K562 (cell line): ENCODE measurements around the gene H2AZ2. TPM values are rescaled to one million over a fixed set of nuclear protein-coding genes. Genes with fewer than 3 reads are reported as not detected.

Source experiments
- FOXP1 ChIP-seq: sonication (generic); formaldehyde crosslinking; IDR thresholded peaks from 2 replicates; pipeline ENCODE4 v1.8.0; 2022; ENCODE audit warnings: mild to moderate bottlenecking, missing genetic modification reagents
- GTF2E2 ChIP-seq: fragments of 200-800 bp; sonication (Bioruptor generic); IDR thresholded peaks from 2 replicates; pipeline ENCODE4 v1.6.1; 2016; ENCODE audit warnings: missing genetic modification characterization, missing compliant biosample characterization
- HDAC3 ChIP-seq: fragments of 450-650 bp; IDR thresholded peaks from 2 replicates; pipeline ENCODE4 v1.6.1; 2018; ENCODE audit warnings: borderline replicate concordance, mild to moderate bottlenecking, moderate library complexity; ENCODE audit not compliant: partially characterized antibody
- ILF3 ChIP-seq: fragments of 450-650 bp; IDR thresholded peaks from 2 replicates; pipeline ENCODE4 v1.6.1; 2018; ENCODE audit warnings: antibody characterized with exemption, mild to moderate bottlenecking, moderate library complexity, borderline replicate concordance
- LCOR ChIP-seq: sonication (generic); formaldehyde crosslinking; IDR thresholded peaks from 2 replicates; pipeline ENCODE4 v1.8.0; 2022; ENCODE audit warnings: mild to moderate bottlenecking, missing genetic modification reagents
- MAFF ChIP-seq: IDR thresholded peaks from 2 replicates; pipeline ENCODE4 v1.6.1; 2012; ENCODE audit warnings: low read length, improper control_type of control experiment
- NFIC ChIP-seq: fragments of 450-650 bp; IDR thresholded peaks from 2 replicates; pipeline ENCODE4 v1.6.1; 2017; ENCODE audit warnings: mild to moderate bottlenecking, inconsistent platforms
- RBM34 ChIP-seq: fragments of 200-400 bp; formaldehyde crosslinking; IDR thresholded peaks from 2 replicates; pipeline ENCODE4 v1.6.1; 2018; ENCODE audit warnings: low read length, borderline replicate concordance; ENCODE audit not compliant: insufficient read depth
- SMAD1 ChIP-seq: fragments of 150-350 bp; IDR thresholded peaks from 2 replicates; pipeline ENCODE4 v1.6.1; 2014; ENCODE audit warnings: low read length, low read depth; ENCODE audit not compliant: partially characterized antibody
- SMAD3 ChIP-seq: fragments of 450-650 bp; formaldehyde crosslinking; conservative IDR thresholded peaks from 2 replicates; pipeline ENCODE4 v1.4.0; 2020; ENCODE audit warnings: mild to moderate bottlenecking
- U2AF2 ChIP-seq: fragments of 200-400 bp; formaldehyde crosslinking; optimal IDR thresholded peaks from 2 replicates; pipeline ENCODE3; 2017; ENCODE audit warnings: low read depth, mild to moderate bottlenecking, low read length
- ZNF134 ChIP-seq: fragments of 250-450 bp; sonication (Bioruptor Pico); conservative IDR thresholded peaks from 2 replicates; pipeline ENCODE4 v1.4.0; 2020
- ZNF253 ChIP-seq: fragments of 250-450 bp; sonication (Bioruptor Pico); conservative IDR thresholded peaks from 2 replicates; pipeline ENCODE4 v1.6.1; 2021; ENCODE audit warnings: mild to moderate bottlenecking
- ZNF324 ChIP-seq: fragments of 250-450 bp; sonication (Bioruptor Pico); IDR thresholded peaks from 2 replicates; pipeline ENCODE4 v1.4.0; 2020; ENCODE audit warnings: mild to moderate bottlenecking
- ZNF551 ChIP-seq: fragments of 250-450 bp; sonication (Bioruptor Pico); IDR thresholded peaks from 2 replicates; pipeline ENCODE4 v1.5.0; 2021; ENCODE audit warnings: mild to moderate bottlenecking, moderate library complexity
- ZNF584 ChIP-seq: fragments of 200-800 bp; sonication (Bioruptor generic); IDR thresholded peaks from 2 replicates; pipeline ENCODE4 v1.6.1; 2016; ENCODE audit warnings: low read depth, mild to moderate bottlenecking, missing genetic modification characterization, missing compliant biosample characterization
- polyA plus RNA-seq, 8 experiments: library from polyadenylated mRNA; depleted of rRNA in 4 of 8; stranded (reverse) in 5 of 8; unstranded in 3 of 8; fragments of >200 nt; fragmentation: Nextera tagmentation in 2 of 8; fragmentation: Illumina TruSeq in 1 of 8; extraction: Ambion mirVana in 2 of 8; extraction: Trizol in 1 of 8; gene quantifications; 2 replicates each; pipeline versions ENCODE4 v1.2.1 to v1.2.3, GENCODE V29; 2011 to 2014; ENCODE audit warnings: inconsistent platforms in 1 of 8, missing spikeins in 1 of 8
- total RNA-seq, 7 experiments: library from RNA; depleted of rRNA in 6 of 7; stranded (reverse); fragments of >200 nt in 6 of 7; fragmentation: Illumina TruSeq in 2 of 7; extraction: Trizol in 2 of 7; gene quantifications; 2 replicates each; pipeline versions ENCODE4 v1.2.1 to v1.2.3, GENCODE V29; 2011 to 2021; ENCODE audit warnings: low replicate concordance in 1 of 7
- TF ChIP-seq, protein P1 (sequence below): fragments of 250-450 bp; sonication (Bioruptor Pico); IDR thresholded peaks from 2 replicates; pipeline ENCODE4 v1.9.0; 2021; ENCODE audit warnings: mild to moderate bottlenecking
- TF ChIP-seq, protein P2 (sequence below): fragments of 250-450 bp; sonication (Bioruptor Pico); IDR thresholded peaks from 2 replicates; pipeline ENCODE4 v1.8.0; 2022; ENCODE audit warnings: inconsistent platforms
- TF ChIP-seq, protein P3 (sequence below): sonication (generic); formaldehyde crosslinking; IDR thresholded peaks from 2 replicates; pipeline ENCODE4 v1.8.1; 2023; ENCODE audit warnings: mild to moderate bottlenecking, missing genetic modification reagents
- TF ChIP-seq, protein P4 (sequence below): fragments of 250-450 bp; sonication (Bioruptor Pico); IDR thresholded peaks from 2 replicates; pipeline ENCODE4 v1.4.0; 2020; ENCODE audit warnings: mild to moderate bottlenecking, moderate library complexity
- TF ChIP-seq, protein P5 (sequence below): sonication (generic); formaldehyde crosslinking; IDR thresholded peaks from 2 replicates; pipeline ENCODE4 v1.8.1; 2023; ENCODE audit warnings: mild to moderate bottlenecking, missing genetic modification reagents

H2AZ2 gene
- total and polyA plus RNA-seq, 9 of the 15 experiments (the other 6 are each of a cell fraction or from before 2014, with no cell fraction given): 105 to 382 (median 286) TPM

DNA sequence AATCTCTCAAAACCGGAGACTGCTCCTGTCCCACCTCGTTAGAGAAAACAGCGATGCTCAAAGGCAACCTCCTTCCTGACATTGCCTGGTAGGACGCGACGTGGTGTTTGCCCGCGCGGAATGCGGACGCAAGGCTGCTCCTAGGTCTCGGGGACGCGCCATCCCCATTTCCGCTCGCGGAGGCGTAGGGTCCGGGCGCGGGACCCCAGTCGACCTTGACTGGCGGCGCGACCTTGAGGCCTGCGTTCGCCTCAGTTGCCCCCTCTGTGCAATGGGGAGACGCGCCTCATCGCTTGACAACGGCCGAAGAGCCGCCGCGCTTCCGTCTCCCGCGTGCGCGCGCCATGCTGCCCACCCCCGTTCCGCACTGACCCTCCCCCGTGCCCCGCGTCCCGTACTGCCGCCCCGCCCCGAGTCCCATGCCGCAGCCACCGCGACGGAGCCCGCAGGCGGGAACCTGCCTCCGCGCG lies 51.8 kb downstream of the H2AZ2 start (continued):
- TF ChIP-seq ZNF551 (CRISPR knock-in tag): no peak
- no peak for TF ChIP-seq MAFF
- TF ChIP-seq RBM34: no peak
- no peak for TF ChIP-seq ZNF253 (CRISPR knock-in tag)
- TF ChIP-seq LCOR (CRISPR knock-in tag): no peak
- TF ChIP-seq, protein P1, sequence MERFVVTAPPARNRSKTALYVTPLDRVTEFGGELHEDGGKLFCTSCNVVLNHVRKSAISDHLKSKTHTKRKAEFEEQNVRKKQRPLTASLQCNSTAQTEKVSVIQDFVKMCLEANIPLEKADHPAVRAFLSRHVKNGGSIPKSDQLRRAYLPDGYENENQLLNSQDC (CRISPR knock-in tag): no peak
- no peak for TF ChIP-seq U2AF2
- TF ChIP-seq FOXP1 (CRISPR knock-in tag): no peak
- no peak for TF ChIP-seq ZNF134
- TF ChIP-seq, protein P2, sequence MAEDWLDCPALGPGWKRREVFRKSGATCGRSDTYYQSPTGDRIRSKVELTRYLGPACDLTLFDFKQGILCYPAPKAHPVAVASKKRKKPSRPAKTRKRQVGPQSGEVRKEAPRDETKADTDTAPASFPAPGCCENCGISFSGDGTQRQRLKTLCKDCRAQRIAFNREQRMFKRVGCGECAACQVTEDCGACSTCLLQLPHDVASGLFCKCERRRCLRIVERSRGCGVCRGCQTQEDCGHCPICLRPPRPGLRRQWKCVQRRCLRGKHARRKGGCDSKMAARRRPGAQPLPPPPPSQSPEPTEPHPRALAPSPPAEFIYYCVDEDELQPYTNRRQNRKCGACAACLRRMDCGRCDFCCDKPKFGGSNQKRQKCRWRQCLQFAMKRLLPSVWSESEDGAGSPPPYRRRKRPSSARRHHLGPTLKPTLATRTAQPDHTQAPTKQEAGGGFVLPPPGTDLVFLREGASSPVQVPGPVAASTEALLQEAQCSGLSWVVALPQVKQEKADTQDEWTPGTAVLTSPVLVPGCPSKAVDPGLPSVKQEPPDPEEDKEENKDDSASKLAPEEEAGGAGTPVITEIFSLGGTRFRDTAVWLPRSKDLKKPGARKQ (CRISPR knock-in tag): no peak
- TF ChIP-seq ZNF324 (CRISPR knock-in tag): no peak
- TF ChIP-seq, protein P3, sequence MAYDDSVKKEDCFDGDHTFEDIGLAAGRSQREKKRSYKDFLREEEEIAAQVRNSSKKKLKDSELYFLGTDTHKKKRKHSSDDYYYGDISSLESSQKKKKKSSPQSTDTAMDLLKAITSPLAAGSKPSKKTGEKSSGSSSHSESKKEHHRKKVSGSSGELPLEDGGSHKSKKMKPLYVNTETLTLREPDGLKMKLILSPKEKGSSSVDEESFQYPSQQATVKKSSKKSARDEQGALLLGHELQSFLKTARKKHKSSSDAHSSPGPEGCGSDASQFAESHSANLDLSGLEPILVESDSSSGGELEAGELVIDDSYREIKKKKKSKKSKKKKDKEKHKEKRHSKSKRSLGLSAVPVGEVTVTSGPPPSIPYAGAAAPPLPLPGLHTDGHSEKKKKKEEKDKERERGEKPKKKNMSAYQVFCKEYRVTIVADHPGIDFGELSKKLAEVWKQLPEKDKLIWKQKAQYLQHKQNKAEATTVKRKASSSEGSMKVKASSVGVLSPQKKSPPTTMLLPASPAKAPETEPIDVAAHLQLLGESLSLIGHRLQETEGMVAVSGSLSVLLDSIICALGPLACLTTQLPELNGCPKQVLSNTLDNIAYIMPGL (CRISPR knock-in tag): no peak
- no peak for TF ChIP-seq HDAC3
- no peak for TF ChIP-seq SMAD1
- TF ChIP-seq, protein P4, sequence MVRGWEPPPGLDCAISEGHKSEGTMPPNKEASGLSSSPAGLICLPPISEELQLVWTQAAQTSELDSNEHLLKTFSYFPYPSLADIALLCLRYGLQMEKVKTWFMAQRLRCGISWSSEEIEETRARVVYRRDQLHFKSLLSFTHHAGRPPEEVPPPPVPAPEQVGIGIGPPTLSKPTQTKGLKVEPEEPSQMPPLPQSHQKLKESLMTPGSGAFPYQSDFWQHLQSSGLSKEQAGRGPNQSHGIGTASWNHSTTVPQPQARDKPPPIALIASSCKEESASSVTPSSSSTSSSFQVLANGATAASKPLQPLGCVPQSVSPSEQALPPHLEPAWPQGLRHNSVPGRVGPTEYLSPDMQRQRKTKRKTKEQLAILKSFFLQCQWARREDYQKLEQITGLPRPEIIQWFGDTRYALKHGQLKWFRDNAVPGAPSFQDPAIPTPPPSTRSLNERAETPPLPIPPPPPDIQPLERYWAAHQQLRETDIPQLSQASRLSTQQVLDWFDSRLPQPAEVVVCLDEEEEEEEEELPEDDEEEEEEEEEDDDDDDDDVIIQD (CRISPR knock-in tag): no peak
- TF ChIP-seq GTF2E2 (tag): no peak; the same call in 1 of the 2 replicates
- TF ChIP-seq ZNF584 (CRISPR knock-in tag): no peak
- TF ChIP-seq SMAD3 (CRISPR knock-in tag): no peak
- TF ChIP-seq, protein P5, sequence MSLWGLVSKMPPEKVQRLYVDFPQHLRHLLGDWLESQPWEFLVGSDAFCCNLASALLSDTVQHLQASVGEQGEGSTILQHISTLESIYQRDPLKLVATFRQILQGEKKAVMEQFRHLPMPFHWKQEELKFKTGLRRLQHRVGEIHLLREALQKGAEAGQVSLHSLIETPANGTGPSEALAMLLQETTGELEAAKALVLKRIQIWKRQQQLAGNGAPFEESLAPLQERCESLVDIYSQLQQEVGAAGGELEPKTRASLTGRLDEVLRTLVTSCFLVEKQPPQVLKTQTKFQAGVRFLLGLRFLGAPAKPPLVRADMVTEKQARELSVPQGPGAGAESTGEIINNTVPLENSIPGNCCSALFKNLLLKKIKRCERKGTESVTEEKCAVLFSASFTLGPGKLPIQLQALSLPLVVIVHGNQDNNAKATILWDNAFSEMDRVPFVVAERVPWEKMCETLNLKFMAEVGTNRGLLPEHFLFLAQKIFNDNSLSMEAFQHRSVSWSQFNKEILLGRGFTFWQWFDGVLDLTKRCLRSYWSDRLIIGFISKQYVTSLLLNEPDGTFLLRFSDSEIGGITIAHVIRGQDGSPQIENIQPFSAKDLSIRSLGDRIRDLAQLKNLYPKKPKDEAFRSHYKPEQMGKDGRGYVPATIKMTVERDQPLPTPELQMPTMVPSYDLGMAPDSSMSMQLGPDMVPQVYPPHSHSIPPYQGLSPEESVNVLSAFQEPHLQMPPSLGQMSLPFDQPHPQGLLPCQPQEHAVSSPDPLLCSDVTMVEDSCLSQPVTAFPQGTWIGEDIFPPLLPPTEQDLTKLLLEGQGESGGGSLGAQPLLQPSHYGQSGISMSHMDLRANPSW (CRISPR knock-in tag): no peak
- no peak; the same call in 1 of the 2 replicates for TF ChIP-seq NFIC
- TF ChIP-seq ILF3: no peak
